Measurements from ENCODE around the gene TMPRSS4.

DNA sequence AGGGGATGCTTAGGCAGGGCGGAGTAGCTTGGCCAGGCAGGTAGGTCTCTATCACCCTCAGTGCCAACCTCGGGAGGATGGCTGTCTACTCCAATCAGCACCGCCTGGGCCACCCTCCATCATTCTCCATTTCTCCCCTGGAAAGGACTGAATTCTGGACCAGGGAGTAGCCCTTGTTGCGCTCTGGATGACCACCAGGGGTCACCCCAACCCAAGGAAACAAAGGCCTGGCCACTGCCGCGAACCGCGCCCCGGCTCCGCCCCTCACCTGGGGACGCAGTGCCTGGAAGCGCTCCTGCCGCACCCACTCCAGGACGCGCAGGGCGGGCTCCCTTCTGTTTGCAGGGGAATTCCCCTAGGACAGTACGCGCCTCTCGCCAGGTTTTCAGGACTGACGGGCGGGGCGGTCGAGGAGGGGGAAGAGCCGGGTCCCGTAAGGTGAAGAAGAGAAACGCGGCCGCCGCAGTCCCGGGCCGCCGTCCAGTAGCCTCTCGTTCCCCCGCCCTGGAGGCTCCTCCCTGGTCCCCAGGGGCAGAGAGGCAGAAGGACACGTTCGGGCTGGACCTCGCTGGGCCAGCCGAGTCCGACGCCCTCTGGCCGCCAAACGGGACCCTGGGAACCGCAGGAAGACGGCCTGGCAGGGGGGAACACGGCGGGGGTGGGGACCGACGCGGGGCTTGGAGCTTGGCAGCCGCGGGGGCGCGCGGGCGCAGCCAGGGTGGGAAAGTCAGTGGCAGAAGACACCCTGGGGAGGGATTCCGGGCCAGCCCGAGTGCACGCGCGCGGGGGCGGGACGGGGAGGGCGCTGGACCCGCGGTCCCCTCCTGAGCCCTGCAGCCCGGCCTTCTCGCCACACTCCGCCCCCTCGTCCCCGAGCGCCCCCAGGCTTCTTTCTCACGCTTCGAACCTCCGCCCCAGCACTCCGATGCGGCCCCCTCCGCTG is 68.7 kb downstream of the TMPRSS4 start:
- TF ChIP-seq CTCF (IDR thresholded peaks at IDR 0.05): peak in 3 of 4 donors; percentile 93 to 99 (median 95)
- no peak for TF ChIP-seq POLR2A (IDR thresholded peaks at IDR 0.05)

Measured in right lobe of liver (tissue), 4 donors.